OCI-M1 (cell line): ENCODE data around the gene FBXW9.

Experiments
- DNase-seq: peaks from one replicate; lab custom pipeline; 2025; lab: John Stamatoyannopoulos, UW

The FBXW9 gene

DNA sequence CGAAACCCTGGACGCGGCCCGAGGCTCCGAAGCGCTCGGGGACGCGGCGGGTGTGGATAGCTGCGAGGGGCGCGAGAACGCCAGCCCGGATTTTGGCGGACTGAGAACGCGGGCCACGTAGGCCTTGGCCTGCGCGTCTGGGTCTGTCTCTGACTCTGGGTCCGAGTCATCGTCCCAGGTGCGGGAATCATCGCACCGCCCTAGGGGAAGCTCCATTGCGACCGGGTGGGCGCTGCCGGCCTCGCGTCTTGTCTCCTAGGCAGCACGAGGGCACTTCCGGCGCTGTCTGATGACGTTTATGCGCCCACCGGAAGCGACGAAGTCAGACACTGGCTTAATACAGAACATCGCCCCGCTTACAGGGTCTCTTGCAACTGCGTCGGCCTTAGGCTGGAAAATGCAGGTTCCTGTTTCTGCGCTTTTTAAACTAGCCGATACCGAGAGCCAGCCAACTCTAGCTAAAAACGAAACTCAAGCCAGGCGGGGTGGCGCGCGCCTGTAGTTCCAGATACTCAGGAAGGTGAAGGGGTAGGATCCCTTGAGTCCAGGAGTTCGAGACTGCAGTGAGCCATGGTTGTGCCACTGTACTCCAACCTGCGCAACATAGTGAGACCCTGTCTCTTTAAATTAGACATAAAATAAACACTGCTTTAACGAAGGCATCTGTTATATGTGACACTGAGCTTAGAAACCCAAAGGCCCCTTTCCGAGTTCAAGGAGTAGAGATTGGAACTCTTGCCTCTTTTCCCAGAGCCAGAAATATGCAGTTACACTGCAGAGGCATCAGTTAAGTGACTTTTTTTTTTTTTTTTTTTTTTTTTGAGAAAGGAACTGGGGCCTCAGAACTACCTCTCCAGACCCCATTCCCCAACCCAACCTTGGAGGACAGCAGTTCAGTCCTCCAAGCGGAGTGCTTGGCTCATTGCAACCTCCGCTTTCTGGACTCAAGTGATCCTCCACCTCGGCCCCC, at the start of gene FBXW9:
Gene FBXW9 (minus strand): TSS at position 266 of the 970 bp plus-strand sequence. CDS start 50 bp downstream, at position 216.
- peak; percentile 96 for DNase-seq

DNA sequence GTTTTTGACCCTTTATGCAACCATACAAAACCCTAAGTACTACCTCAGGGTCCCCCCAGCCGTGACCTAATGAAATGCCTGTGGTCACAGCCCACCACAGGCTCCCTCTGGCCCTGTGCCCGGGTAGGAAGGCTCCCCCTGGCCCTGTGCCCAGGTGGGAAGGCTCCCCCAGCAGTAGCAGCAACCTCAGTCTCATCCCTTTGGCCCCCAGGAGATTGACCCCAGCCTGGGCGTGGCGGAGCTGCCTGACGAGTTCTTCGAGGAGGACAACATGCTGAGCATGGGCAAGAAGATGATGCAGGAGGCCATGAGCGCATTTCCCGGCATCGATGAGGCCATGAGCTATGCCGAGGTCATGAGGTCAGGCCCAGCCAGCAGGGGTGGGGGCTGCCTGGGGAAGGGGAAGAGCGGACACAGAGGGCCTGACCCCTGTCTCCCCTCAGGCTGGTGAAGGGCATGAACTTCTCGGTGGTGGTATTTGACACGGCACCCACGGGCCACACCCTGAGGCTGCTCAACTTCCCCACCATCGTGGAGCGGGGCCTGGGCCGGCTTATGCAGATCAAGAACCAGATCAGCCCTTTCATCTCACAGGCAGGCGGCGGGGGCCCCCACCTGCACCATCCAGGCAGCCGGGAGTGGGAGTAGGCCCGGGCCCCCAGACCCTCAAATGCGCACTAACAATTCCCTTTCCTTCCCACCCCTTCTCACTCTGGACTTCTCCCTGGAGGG, 48.9 kb upstream of the FBXW9 start:
- DNase-seq: no peak

GRCh38 chr19:12737835-12738351, 41.5 kb upstream of the FBXW9 start:
- no peak for DNase-seq

- DNase-seq: peak; percentile 97
Measured at GRCh38 chr19:12736995-12737834, 40.8 kb upstream of the FBXW9 start, which contains the start of gene GET3. GET3 (plus strand) TSS chr19:12737497; CDS start chr19:12737506, 9 bp downstream.

- DNase-seq: peak; percentile 44
Measured at GRCh38 chr19:12733369-12734214, 37.2 kb upstream of the FBXW9 start.

DNA sequence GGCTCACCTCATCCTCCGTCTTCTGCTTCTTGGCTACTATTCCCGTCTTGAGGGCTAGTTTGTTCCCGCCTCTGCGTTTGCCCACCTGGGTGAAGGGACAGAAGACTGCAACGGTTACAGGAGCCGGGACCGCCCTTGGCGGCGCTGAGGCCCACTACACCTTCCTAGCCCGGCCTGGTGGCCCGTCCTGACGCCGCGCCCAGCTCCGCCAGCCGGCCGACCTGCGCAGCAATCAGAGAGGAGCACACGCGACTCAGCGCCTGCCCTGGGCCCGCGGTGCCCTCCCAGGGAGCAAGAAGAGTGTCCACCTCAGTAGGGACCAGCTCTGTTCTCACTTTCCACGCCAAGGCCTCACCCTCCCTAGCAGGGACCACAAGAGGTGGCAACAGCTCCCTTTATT, 34.9 kb upstream of the FBXW9 start:
- no peak for DNase-seq

DNA sequence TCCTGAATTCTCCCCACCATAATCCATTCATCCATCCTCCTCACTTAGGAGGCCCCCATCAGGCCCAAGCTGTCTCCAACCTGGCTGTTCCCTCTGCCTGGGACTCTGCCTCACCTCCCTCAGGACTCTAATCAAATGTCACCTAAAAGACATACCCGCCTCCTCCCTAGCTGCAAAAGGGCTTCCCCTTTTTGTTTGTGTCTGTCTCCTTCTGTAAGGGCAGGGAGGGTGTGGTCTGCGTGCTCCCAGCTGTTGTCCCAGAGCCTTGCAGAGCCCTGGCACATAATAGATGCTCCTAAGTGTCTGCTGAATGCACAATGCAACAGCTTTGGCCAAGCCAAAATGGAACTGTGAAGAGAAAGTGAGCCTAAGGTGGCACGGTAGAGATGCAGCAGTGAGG, 33.6 kb upstream of the FBXW9 start:
- DNase-seq: no peak

DNA sequence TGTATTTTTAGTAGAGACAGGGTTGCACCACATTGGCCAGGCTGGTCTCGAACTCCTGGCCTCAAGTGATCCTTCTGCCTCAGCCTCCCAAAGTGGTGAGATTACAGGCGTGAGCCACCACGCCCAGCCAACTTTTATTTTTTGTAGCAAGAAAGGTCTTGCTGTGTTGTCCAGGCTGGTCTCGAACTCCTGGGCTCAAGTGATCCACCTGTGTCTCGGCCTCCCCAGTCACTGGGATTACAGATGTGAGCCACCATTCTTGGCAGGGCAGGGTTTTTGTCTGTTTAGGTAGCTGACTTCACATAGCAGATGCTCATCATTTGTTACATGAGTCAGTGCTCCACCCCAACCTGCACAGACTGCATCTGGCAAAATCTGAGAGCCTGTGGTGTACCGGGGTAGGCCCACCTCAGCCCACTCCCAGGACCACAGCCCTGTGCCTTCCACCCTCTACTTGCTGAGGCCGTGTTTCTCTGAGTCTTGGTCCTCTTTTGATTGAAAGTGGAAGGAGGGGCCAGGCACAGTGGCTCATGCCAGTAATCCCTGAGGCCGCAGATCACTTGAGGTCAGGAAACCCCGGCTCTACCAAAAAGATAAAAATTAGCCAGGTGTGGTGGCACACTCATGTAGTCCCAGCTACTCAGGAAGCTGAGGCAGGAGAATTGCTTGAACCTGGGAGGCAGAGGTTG, 31.5 kb upstream of the FBXW9 start:
- DNase-seq: no peak

- no peak for DNase-seq
Measured at GRCh38 chr19:12726988-12727316, 30.5 kb upstream of the FBXW9 start.

GRCh38 chr19:12725612-12726011, 29.2 kb upstream of the FBXW9 start:
- peak; percentile 31 for DNase-seq

DNA sequence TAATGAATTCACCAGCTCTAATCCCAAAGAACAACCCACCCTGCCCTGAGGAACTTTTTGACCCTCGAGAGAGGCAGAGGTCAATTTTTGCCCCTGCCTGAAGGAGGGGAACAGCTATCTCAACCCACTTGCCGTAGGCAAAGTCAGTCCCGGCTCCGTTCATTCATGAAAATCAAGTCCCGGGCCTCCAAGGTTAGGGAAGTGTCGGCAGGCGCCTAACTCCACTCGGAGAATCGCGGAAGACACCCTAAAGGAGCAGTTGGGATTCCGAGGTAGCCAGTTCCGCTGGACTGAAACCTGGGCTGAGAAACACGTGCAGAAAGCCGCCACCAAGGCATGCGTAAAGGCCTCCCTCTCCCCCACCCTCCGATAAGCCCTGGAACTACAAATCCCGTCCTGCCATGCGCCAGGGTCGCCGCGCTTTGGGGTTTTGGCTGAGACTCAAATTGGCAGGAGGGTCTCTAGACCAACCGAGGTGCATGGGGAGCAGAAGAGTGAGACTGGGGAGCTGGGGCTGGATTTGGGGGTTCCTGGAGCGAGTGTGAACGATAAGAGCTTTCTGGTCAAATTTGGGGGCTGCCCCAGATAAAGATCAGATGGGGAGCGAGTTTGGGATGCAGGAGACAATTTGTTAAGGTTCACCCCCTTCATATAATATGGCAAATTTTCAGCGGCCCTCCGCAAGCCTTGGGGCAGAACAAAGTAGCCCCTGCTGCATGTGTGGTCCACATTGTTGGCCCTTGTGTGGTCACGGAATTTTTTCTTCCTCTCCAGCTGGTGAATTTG, 27.4 kb upstream of the FBXW9 start, which contains the start of gene TNPO2:
Gene TNPO2 (minus strand): TSS at position 292 of the 786 bp plus-strand sequence. CDS start 2,955 bp downstream, outside the sequence.
- peak; percentile 70 for DNase-seq

DNA sequence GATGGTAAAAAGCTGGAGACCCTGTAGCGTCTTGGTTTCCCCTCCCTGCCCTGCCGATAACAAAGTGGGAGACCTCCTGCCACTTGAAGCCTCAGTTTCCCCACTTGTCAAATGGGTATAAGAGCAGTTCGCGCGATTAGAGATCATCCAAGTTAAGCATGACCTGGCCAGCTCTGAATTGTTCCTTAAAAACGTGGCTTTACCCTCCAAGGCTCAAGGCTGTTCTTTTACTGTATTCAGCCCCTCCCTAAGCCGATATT, 26.9 kb upstream of the FBXW9 start:
- DNase-seq: no peak

GRCh38 chr19:12722566-12723380, 26.3 kb upstream of the FBXW9 start:
- DNase-seq: peak; percentile 96

DNA sequence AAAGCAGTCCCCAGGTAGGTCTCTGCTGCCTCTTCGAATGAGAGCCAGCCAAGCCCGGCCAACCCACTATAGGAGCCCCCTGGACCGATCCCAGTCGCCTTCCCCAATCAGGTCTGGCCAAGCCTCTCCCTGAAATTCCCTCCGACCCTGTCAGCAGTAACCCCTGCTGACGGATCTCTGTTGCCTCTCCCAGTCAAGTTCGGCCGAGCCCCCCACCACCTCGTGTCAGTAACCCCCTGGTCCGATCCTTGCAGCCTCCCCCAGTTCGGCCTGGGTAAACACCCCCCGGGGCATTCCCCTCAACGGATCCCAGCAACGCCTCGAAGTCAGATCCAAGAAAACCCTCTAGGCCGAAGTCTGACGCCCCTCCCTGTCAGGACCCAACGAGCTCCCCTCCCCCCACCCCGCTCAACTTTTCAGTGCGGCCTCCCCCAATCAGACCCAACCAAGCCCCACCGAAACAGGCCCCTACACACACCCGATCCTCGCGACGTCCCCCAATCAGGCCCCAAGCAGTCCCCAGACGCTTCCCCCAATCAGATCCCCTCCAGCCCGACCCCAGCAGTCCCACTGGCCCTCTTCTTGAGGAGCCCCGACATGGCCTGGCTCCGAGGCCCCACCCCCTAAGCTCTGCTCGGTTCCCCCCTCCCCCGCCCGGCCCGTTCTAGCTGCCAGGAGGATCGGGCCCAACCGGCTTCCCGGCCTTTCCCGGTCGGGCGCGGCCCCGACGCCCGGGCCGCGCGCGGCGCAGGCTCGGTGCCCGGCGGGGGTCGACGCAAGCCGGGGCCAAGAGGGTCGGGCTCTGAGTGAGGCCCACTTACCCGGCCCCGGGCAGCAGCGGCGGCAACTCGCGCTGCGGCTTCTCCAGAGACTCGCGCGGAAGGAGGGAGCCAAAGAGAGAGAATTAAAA, 25.5 kb upstream of the FBXW9 start:
- peak; percentile 44 for DNase-seq

DNA sequence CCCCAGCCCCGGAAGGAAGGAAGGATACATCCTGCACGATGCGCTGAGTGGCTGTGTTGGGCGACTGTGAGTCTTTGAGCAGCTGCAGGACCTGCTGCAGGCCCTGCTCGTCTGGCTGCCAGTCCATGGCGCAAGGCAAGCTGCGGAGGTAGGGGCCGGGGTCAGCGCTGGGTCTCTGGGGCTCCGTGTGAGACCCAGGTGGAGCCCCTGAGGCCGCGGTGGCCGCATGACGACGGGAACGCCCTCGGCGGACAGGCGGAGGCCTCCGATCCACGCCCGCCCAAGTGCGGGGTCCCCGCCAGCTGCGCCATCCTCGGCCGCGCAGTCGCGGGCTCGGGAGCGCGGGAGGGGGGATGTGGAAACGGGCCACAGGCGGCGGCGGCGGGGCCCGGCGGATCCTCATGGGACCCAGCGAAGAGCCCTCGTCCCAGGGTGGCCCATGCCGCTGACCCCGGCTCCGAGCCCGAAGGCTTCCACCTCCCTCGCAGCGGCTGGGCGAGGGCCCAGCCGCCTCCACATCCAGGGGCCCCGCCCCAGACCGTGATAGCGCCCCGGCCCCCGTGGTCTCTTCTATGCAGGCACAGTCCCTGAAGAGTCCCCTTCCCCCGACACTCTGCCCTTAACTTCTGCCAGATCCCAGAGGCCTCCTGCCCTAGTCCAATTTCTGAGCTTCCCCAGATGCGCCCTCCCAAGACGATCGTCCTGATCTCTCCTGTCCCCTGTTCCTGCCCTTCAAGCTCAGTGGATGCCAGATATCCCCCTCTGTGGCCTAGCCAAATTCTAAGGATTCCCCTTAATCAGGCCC, 24.6 kb upstream of the FBXW9 start:
- no peak for DNase-seq

DNA sequence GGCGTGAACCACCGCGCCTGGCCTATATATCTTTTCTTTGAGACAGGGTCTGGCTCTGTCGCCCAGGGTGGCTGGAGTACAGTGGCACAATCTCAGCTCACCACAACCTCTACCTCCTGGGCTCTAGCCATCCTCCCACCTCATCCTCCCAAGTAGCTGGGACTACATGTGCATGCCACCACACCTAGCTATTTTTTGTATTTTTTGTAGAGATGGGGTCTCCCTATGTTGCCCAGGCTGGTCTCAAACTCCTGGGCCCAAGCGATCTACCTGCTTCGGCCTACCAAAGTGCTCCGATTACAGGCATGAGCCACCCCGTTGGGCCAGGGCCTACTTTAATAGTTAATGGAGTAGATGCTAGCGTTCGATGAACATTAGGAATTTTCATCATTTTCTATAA, 23.9 kb upstream of the FBXW9 start:
- DNase-seq: no peak

DNA sequence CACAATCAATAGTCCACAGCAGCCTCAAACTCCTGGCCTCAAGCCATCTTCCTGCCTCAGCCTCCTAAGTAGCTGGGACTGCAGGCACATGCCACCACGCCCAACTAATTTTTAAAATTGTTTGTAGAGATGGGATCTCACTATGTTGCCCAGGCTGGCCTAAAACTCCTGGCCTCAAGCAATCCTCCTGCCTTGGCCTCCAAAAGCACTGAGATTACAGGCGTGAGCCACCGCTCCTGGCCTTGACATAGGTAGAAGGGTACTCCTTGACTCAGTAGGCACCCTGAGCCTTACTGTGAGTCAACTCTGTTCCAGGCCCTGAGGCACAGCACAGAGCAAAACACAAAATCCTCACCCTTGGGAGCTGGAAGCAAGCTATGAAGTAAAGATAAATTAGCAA, 19.5 kb upstream of the FBXW9 start:
- no peak for DNase-seq
